SK-N-SH (cell line): ENCODE data around the gene BBLN. TPM values are rescaled to one million over a fixed set of nuclear protein-coding genes. Genes with fewer than 3 reads are reported as not detected.

ENCODE experiments used
- CTCF ChIA-PET: fragments of 300-600, 350-600 bp; formaldehyde crosslinking; extraction: SDS; loops from one replicate; lab custom pipeline; 2021; lab: Yijun Ruan, JAX
- POLR2A ChIA-PET: fragments of 350-600 bp; sonication (Branson Sonifier 250); formaldehyde crosslinking; extraction: SDS; loops from one replicate; lab custom pipeline; 2020; ENCODE audit warnings: antibody characterized with exemption, inconsistent platforms; lab: Yijun Ruan, JAX
- DNase-seq: peaks from one replicate; pipeline ENCODE4 v3.0.0; 2012
- H2AFZ ChIP-seq: fragments of 200-600 bp; sonication (generic); 2 replicates; pipeline ENCODE4 v1.8.1; 2016; ENCODE audit warnings: antibody characterized with exemption, mild to moderate bottlenecking, low read depth
- H3F3A ChIP-seq: fragments of 200-600 bp; sonication (generic); replicated peaks from 2 replicates; pipeline ENCODE3; 2016; ENCODE audit warnings: antibody characterized with exemption, mild to moderate bottlenecking; ENCODE audit not compliant: insufficient read depth
- H3K27ac ChIP-seq, 2 experiments: fragments of 200-500 bp in 1 of 2; fragments of 200-600 bp in 1 of 2; sonication (Bioruptor generic) in 1 of 2; sonication (generic), shearing (Covaris generic) in 1 of 2; 2 replicates each; pipeline versions ENCODE4 v1.5.1 to v1.6.1; 2014 to 2016; ENCODE audit warnings: low read depth in 2 of 2, inconsistent platforms in 1 of 2, low read length in 1 of 2, mild to moderate bottlenecking in 1 of 2, mixed read lengths in 1 of 2
- H3K27me3 ChIP-seq: fragments of 200-600 bp; sonication (generic), shearing (Covaris generic); 2 replicates; pipeline ENCODE4 v1.6.1; 2016; ENCODE audit warnings: mixed run types; ENCODE audit not compliant: insufficient read depth
- H3K36me3 ChIP-seq, 2 experiments: fragments of 200-500 bp in 1 of 2; fragments of 200-600 bp in 1 of 2; sonication (Bioruptor generic) in 1 of 2; sonication (generic) in 1 of 2; replicated peaks in 1 of 2; 2 replicates each; pipeline versions ENCODE3 to v1.5.1; 2014 to 2016; ENCODE audit warnings: low read length in 1 of 2, mild to moderate bottlenecking in 1 of 2; ENCODE audit not compliant: insufficient read depth in 2 of 2, control insufficient read depth in 1 of 2
- H3K4me1 ChIP-seq, 2 experiments: fragments of 200-500 bp in 1 of 2; fragments of 200-600 bp in 1 of 2; sonication (Bioruptor generic) in 1 of 2; sonication (generic), shearing (Covaris generic) in 1 of 2; 2 replicates each; pipeline versions ENCODE4 v1.5.1 to v1.6.1; 2014 to 2016; ENCODE audit warnings: low read depth in 1 of 2, low read length in 1 of 2, mixed run types in 1 of 2; ENCODE audit not compliant: insufficient read depth in 2 of 2, control insufficient read depth in 1 of 2
- H3K4me2 ChIP-seq: fragments of 200-600 bp; sonication (generic), shearing (Covaris generic); 2 replicates; pipeline ENCODE4 v1.6.1; 2017; ENCODE audit warnings: mixed run types
- H3K4me3 ChIP-seq, 2 experiments: fragments of 200-500 bp in 1 of 2; fragments of 200-600 bp in 1 of 2; sonication (Bioruptor generic) in 1 of 2; sonication (generic), shearing (Covaris generic) in 1 of 2; 2 replicates each; pipeline versions ENCODE4 v1.5.1 to v1.8.1; 2014 to 2016; ENCODE audit warnings: low read depth in 2 of 2, inconsistent platforms in 1 of 2, low read length in 1 of 2, mild to moderate bottlenecking in 1 of 2, mixed read lengths in 1 of 2, moderate library complexity in 1 of 2
- H3K79me2 ChIP-seq: fragments of 200-600 bp; sonication (generic); 2 replicates; pipeline ENCODE4 v1.8.1; 2017; ENCODE audit warnings: mild to moderate bottlenecking; ENCODE audit not compliant: insufficient read depth
- H3K9ac ChIP-seq: fragments of 200-600 bp; sonication (generic); 2 replicates; pipeline ENCODE4 v1.6.1; 2017; ENCODE audit warnings: mixed run types
- H3K9me2 ChIP-seq: fragments of 200-600 bp; sonication (generic); 2 replicates; pipeline ENCODE4 v1.6.1; 2017; ENCODE audit warnings: mixed run types
- H3K9me3 ChIP-seq: fragments of 200-600 bp; sonication (generic); 2 replicates; pipeline ENCODE4 v1.6.1; 2017; ENCODE audit warnings: mixed run types, mild to moderate bottlenecking, moderate library complexity
- H4K20me1 ChIP-seq: fragments of 200-600 bp; sonication (generic); 2 replicates; pipeline ENCODE4 v1.6.1; 2017; ENCODE audit warnings: mild to moderate bottlenecking, mixed run types; ENCODE audit not compliant: insufficient read depth
- CHD2 ChIP-seq: fragments of 150-350 bp; IDR thresholded peaks from 2 replicates; pipeline ENCODE4 v1.6.1; 2018; ENCODE audit warnings: low read length; ENCODE audit not compliant: partially characterized antibody
- ELF1 ChIP-seq: IDR thresholded peaks from 2 replicates; pipeline ENCODE4 v1.4.0; 2012
- EZH2phosphoT487 ChIP-seq: fragments of 200-600 bp; sonication (generic); IDR thresholded peaks from 2 replicates; pipeline ENCODE4 v1.6.1; 2017; ENCODE audit warnings: low read depth, mixed run types, mild to moderate bottlenecking, antibody characterized with exemption, moderate library complexity, borderline replicate concordance
- FOSL2 ChIP-seq: IDR thresholded peaks from 2 replicates; pipeline ENCODE4 v1.4.0; 2012; ENCODE audit warnings: low read depth, mild to moderate bottlenecking, moderate library complexity, borderline replicate concordance
- FOXJ3 ChIP-seq: sonication (generic); formaldehyde crosslinking; IDR thresholded peaks from 2 replicates; pipeline ENCODE4 v1.5.1; 2020; ENCODE audit warnings: mild to moderate bottlenecking, missing genetic modification reagents
- FOXM1 ChIP-seq: IDR thresholded peaks from 2 replicates; pipeline ENCODE4 v1.4.0; 2012; ENCODE audit warnings: low read depth, mild to moderate bottlenecking
- GABPA ChIP-seq: IDR thresholded peaks from 2 replicates; pipeline ENCODE4 v1.4.0; 2012; ENCODE audit warnings: low read depth, mild to moderate bottlenecking
- JUND ChIP-seq: IDR thresholded peaks from 2 replicates; pipeline ENCODE4 v1.4.0; 2012
- MAX ChIP-seq: IDR thresholded peaks from 2 replicates; pipeline ENCODE4 v1.4.0; 2012; ENCODE audit warnings: low read depth
- MEF2A ChIP-seq: IDR thresholded peaks from 2 replicates; pipeline ENCODE4 v1.4.0; 2012; ENCODE audit warnings: low read depth, borderline replicate concordance
- NFIC ChIP-seq: IDR thresholded peaks from 2 replicates; pipeline ENCODE4 v1.4.0; 2012; ENCODE audit warnings: borderline replicate concordance
- NRF1 ChIP-seq: IDR thresholded peaks from 2 replicates; pipeline ENCODE4 v1.6.1; 2012; ENCODE audit warnings: low read depth, mild to moderate bottlenecking, low read length
- POLR2AphosphoS5 ChIP-seq: IDR thresholded peaks from 2 replicates; pipeline ENCODE4 v1.6.1; 2012; ENCODE audit warnings: low read depth, low read length
- RFX5 ChIP-seq: IDR thresholded peaks from 2 replicates; pipeline ENCODE4 v1.6.1; 2012; ENCODE audit warnings: mild to moderate bottlenecking, improper control_type of control experiment, low read length
- RXRA ChIP-seq: IDR thresholded peaks from 2 replicates; pipeline ENCODE4 v1.4.0; 2012; ENCODE audit warnings: low read depth, mild to moderate bottlenecking, borderline replicate concordance
- SMC3 ChIP-seq: IDR thresholded peaks from 2 replicates; pipeline ENCODE4 v1.6.1; 2012; ENCODE audit warnings: low read depth, low read length, improper control_type of control experiment
- TAF1 ChIP-seq: IDR thresholded peaks from 2 replicates; pipeline ENCODE4 v1.6.1; 2012; ENCODE audit warnings: low read depth, mild to moderate bottlenecking, low read length, moderate library complexity, borderline replicate concordance
- TCF12 ChIP-seq: IDR thresholded peaks from 2 replicates; pipeline ENCODE4 v1.4.0; 2012
- WGBS: methylation state at CpG from one replicate; pipeline ENCODE4 v1.1.6; 2017; ENCODE audit warnings: low lambda C conversion rate; 5-methylcytosine and 5-hydroxymethylcytosine counted together
- polyA plus RNA-seq, 3 experiments: library from polyadenylated mRNA; depleted of rRNA; stranded (reverse); fragments of >200 nt; gene quantifications; 2 replicates each; pipeline ENCODE4 v1.2.3, GENCODE V29; 2012
- TF ChIP-seq, protein P1 (sequence below): IDR thresholded peaks from 2 replicates; pipeline ENCODE4 v1.6.1; 2012; ENCODE audit warnings: mild to moderate bottlenecking, low read depth, low read length, moderate library complexity

BBLN gene
- polyA plus RNA-seq, 1 of the 3 experiments (the other 2 are of a cell fraction), result 109 TPM

GRCh38 chr9:128120061-128120740 lies 39.9 kb upstream of the BBLN start:
- peaks cover 4% of the 10 kb centered on the region; the same call in 1 of the 2 replicates for H3K79me2 ChIP-seq
- TF ChIP-seq TCF12 (no peak), NFIC (no peak), FOXM1 (no peak), POLR2AphosphoS5 (no peak), RFX5 (no peak), JUND (no peak), SMC3 (no peak), RXRA (no peak), CHD2 (no peak), FOSL2 (no peak), TAF1 (no peak), EZH2phosphoT487 (no peak), GABPA (no peak), ELF1 (no peak), MEF2A (no peak), FOXJ3 (no peak), NRF1 (no peak), MAX (no peak)
- TF ChIP-seq, protein P1, sequence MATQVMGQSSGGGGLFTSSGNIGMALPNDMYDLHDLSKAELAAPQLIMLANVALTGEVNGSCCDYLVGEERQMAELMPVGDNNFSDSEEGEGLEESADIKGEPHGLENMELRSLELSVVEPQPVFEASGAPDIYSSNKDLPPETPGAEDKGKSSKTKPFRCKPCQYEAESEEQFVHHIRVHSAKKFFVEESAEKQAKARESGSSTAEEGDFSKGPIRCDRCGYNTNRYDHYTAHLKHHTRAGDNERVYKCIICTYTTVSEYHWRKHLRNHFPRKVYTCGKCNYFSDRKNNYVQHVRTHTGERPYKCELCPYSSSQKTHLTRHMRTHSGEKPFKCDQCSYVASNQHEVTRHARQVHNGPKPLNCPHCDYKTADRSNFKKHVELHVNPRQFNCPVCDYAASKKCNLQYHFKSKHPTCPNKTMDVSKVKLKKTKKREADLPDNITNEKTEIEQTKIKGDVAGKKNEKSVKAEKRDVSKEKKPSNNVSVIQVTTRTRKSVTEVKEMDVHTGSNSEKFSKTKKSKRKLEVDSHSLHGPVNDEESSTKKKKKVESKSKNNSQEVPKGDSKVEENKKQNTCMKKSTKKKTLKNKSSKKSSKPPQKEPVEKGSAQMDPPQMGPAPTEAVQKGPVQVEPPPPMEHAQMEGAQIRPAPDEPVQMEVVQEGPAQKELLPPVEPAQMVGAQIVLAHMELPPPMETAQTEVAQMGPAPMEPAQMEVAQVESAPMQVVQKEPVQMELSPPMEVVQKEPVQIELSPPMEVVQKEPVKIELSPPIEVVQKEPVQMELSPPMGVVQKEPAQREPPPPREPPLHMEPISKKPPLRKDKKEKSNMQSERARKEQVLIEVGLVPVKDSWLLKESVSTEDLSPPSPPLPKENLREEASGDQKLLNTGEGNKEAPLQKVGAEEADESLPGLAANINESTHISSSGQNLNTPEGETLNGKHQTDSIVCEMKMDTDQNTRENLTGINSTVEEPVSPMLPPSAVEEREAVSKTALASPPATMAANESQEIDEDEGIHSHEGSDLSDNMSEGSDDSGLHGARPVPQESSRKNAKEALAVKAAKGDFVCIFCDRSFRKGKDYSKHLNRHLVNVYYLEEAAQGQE, result no peak
- H3K4me1 ChIP-seq, result peaks cover 4 to 8% of the 10 kb centered on the region in 2 experiments; a peak in 1 of 4 replicates
- H3K9me3 ChIP-seq, result no peaks in the 10 kb centered on the region
- H3F3A ChIP-seq, result no peaks in the 10 kb centered on the region
- no peaks in the 10 kb centered on the region for H3K27me3 ChIP-seq
- H3K9ac ChIP-seq, result no peak overlapping the region
- no peak for DNase-seq
- H3K4me2 ChIP-seq, result no peak overlapping the region
- H4K20me1 ChIP-seq, result 0 out of 2 replicates have a peak, but pooled peaks cover 8% of the 10 kb centered on the region
- no peak overlapping the region for H2AFZ ChIP-seq
- 94% methylated on average over 10 of the region's 20 CpGs for WGBS
- H3K9me2 ChIP-seq, result no peaks in the 10 kb centered on the region
- POLR2A ChIA-PET, result no interaction called here
- H3K4me3 ChIP-seq, result no peak overlapping the region
- H3K36me3 ChIP-seq, result peaks cover 0 to 26% of the 10 kb centered on the region in 2 experiments
- CTCF ChIA-PET, result interaction anchor here (0.7 to 1.3 kb wide), 7 partner anchors 23 to 178 kb away, joined by 3 to 6 read pairs (median 3); no protein-coding TSS in a partner anchor
- H3K27ac ChIP-seq, result no peak overlapping the region
